AG04449 (cell line): ENCODE data around the gene P3H2.

Experiments used
- CTCF ChIA-PET: fragments of 350-600 bp; formaldehyde crosslinking; extraction: SDS; loops from one replicate; lab custom pipeline; 2021; ENCODE audit warnings: antibody characterized with exemption; lab: Yijun Ruan, JAX
- POLR2A ChIA-PET: fragments of 400-600, 350-600 bp; formaldehyde crosslinking; extraction: SDS; loops from one replicate; lab custom pipeline; 2020; ENCODE audit warnings: antibody characterized with exemption, inconsistent platforms; lab: Yijun Ruan, JAX
- DNase-seq: peaks from one replicate; pipeline ENCODE4 v3.0.0-alpha.2; 2010; ENCODE audit warnings: low read depth, low spot score
- H3K4me3 ChIP-seq: 2 replicates; pipeline ENCODE4 v1.5.1; 2011; ENCODE audit warnings: low read depth, mild to moderate bottlenecking, control low read depth, low read length
- CTCF ChIP-seq: IDR thresholded peaks from one replicate; pipeline ENCODE4 v1.5.1; 2011; ENCODE audit warnings: mild to moderate bottlenecking, moderate library complexity, low read length, control low read depth, inconsistent platforms; ENCODE audit not compliant: insufficient read depth; ENCODE audit errors: missing control alignments

The P3H2 gene

GRCh38 chr3:190120269-190121060 lies at the start of gene P3H2:
Gene P3H2 (minus strand): TSS chr3:190120897. CDS start chr3:190120731, 166 bp downstream.
- DNase-seq = no peak
- CTCF ChIA-PET = interaction anchor here (0.6 to 3.5 kb wide), 31 partner anchors 9 to 266 kb away, joined by 3 to 14 read pairs (median 5); no protein-coding TSS in a partner anchor
- POLR2A ChIA-PET = interaction anchor here (0.8 to 1.1 kb wide), 4 partner anchors 10 to 106 kb away, joined by 3 to 4 read pairs (median 4); no protein-coding TSS in a partner anchor
- peak; percentile 77 for TF ChIP-seq CTCF
- peak within 1 kb of the TSS; percentile 78 for H3K4me3 ChIP-seq

- ChIA-PET CTCF (no interaction called here), POLR2A (no interaction called here)
- TF ChIP-seq CTCF = no peak
- no peak overlapping the region for H3K4me3 ChIP-seq
- DNase-seq = no peak
Measured at GRCh38 chr3:190169877-190170276, 49.2 kb upstream of the P3H2 start.

- DNase-seq = no peak
- POLR2A ChIA-PET = no interaction called here
- CTCF ChIA-PET = interaction anchor here (0.7 to 1.4 kb wide), 4 partner anchors 16 to 275 kb away, joined by 3 to 4 read pairs (median 4); no protein-coding TSS in a partner anchor
- no peak overlapping the region for H3K4me3 ChIP-seq
- TF ChIP-seq CTCF = no peak
Measured at GRCh38 chr3:190169243-190169642, 48.5 kb upstream of the P3H2 start.

- CTCF ChIA-PET = interaction anchor here (0.7 to 1.4 kb wide), 4 partner anchors 15 to 276 kb away, joined by 3 to 5 read pairs (median 4); no protein-coding TSS in a partner anchor
- H3K4me3 ChIP-seq = no peak overlapping the region
- no peak for TF ChIP-seq CTCF
- DNase-seq = no peak
- POLR2A ChIA-PET = no interaction called here
Measured at GRCh38 chr3:190167936-190168680, 47.4 kb upstream of the P3H2 start.

- H3K4me3 ChIP-seq = no peak overlapping the region
- ChIA-PET CTCF (interaction anchor here (0.7 to 0.9 kb wide), 3 partner anchors 13 to 205 kb away, joined by 3 to 5 read pairs (median 3); no protein-coding TSS in a partner anchor), POLR2A (no interaction called here)
- no peak for TF ChIP-seq CTCF
- DNase-seq = no peak
Measured at GRCh38 chr3:190166948-190167347, 46.3 kb upstream of the P3H2 start.
